Tibial nerve (tissue), 4 donors: ENCODE data around the gene CSNK1A1L. TPM values are rescaled to one million over a fixed set of nuclear protein-coding genes. Genes with fewer than 3 reads are reported as not detected.

Source experiments
- DNase-seq, 2 donors: peaks; one replicate each; pipeline ENCODE4 v3.0.0-alpha.2; 2019; ENCODE audit warnings: low spot score in 2 of 2
- H3K27ac ChIP-seq, 4 donors: fragments of 200-600 bp; sonication (generic) in 3 of 4; one replicate each; pipeline ENCODE4 v1.5.1; 2017 to 2019; ENCODE audit warnings: mild to moderate bottlenecking in 1 of 4
- H3K27me3 ChIP-seq, 2 donors: fragments of 200-600 bp; sonication (generic) in 1 of 2; one replicate each; pipeline versions ENCODE4 v1.5.1 to v1.6.0; 2017 to 2019
- H3K36me3 ChIP-seq, 3 donors: fragments of 200-600 bp; sonication (generic); one replicate each; pipeline ENCODE4 v1.5.1; 2018 to 2019
- H3K4me1 ChIP-seq, 4 donors: fragments of 200-600 bp; sonication (generic) in 3 of 4; one replicate each; pipeline ENCODE4 v1.5.1; 2017 to 2019
- H3K4me3 ChIP-seq, 4 donors: fragments of 200-600 bp; sonication (generic) in 3 of 4; one replicate each; pipeline ENCODE4 v1.5.1; 2017 to 2019; ENCODE audit warnings: mild to moderate bottlenecking in 1 of 4, moderate library complexity in 1 of 4
- H3K9me3 ChIP-seq, 4 donors: fragments of 200-600 bp; sonication (generic) in 3 of 4; one replicate each; pipeline ENCODE4 v1.5.1; 2017 to 2019
- CTCF ChIP-seq, 5 experiments: fragments of 200-600 bp in 3 of 5; fragments of 450-650 bp in 2 of 5; sonication (generic) in 3 of 5; IDR thresholded peaks; one replicate each; pipeline ENCODE4 v1.5.1; 2016 to 2019; ENCODE audit warnings: antibody characterized with exemption in 5 of 5, mild to moderate bottlenecking in 3 of 5, moderate library complexity in 2 of 5
- EP300 ChIP-seq, 2 donors: sonication (generic); formaldehyde crosslinking; IDR thresholded peaks; one replicate each; pipeline ENCODE4 v1.6.1; 2017; ENCODE audit warnings: antibody characterized with exemption in 2 of 2, mild to moderate bottlenecking in 1 of 2
- POLR2A ChIP-seq, 2 donors: fragments of 450-650 bp; IDR thresholded peaks; one replicate each; pipeline ENCODE4 v1.6.1; 2017; ENCODE audit warnings: antibody characterized with exemption in 2 of 2, mild to moderate bottlenecking in 2 of 2, moderate library complexity in 2 of 2
- WGBS, 2 donors: methylation state at CpG; one replicate each; pipeline ENCODE4 v1.1.5; 2018; 5-methylcytosine and 5-hydroxymethylcytosine counted together
- total RNA-seq, 4 donors: library from RNA; depleted of rRNA; stranded (reverse); fragments of >200 nt; gene quantifications; one replicate each; pipeline ENCODE4 v1.1.0, GENCODE V29; 2016

CSNK1A1L gene
- total RNA-seq, 4 donors from 2014 or later: not detected

DNA sequence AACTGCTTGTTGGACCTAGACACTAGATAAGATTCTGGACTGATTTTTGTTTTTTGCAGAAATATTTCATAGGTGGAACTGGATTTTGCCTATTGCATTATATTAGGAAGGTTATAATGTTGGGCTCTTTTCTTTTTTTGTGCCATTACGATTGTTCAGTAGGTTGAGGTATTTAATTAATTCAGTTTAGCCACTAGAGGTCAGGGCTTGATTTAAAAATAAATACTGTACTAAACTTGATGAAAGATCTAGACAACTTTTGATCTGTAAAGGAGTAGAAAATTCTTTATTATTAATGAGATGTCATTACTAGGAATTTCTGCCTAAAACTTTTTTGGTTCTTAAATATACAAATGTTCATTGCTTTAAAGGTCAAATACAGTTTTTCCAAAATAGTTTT lies 30.8 kb downstream of the CSNK1A1L start:
- Histone ChIP-seq H3K27ac (no peak overlapping the region), H3K4me1 (no peaks in the 10 kb centered on the region), H3K4me3 (no peak overlapping the region), H3K27me3 (no peaks in the 10 kb centered on the region), H3K36me3 (no peaks in the 10 kb centered on the region), H3K9me3 (no peaks in the 10 kb centered on the region)
- TF ChIP-seq CTCF (IDR thresholded peaks at IDR 0.05) (peak in 3 of 5 experiments; percentile 28 to 46 (median 28)), EP300 (IDR thresholded peaks at IDR 0.05) (no peak)
- DNase-seq: no peak
- 2 to 6% methylated on average over 1 of the region's 1 CpG for WGBS, 2 donors

DNA sequence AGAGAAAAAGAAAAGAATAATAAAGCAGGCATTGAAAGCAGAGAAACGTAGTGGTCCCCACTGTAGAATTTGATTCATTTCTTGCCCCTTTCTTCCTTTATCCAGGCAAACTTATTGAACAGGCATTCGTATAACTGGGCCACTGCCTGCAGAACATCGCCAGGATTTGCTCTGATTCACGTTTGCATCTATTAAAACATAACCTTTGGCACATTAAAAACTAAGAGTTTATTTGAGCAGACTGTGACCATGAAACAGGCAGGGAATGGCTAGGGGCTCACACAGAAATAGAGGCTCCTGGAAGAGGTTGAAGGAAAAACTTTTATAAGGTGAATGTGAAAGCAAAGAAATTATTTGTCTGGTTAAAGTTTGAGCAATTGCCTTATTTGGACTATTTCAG lies 33.4 kb downstream of the CSNK1A1L start:
- no peak for DNase-seq
- no peaks in the 10 kb centered on the region for H3K27me3 ChIP-seq
- TF ChIP-seq POLR2A (IDR thresholded peaks at IDR 0.05) (no peak), CTCF (IDR thresholded peaks at IDR 0.05) (no peak), EP300 (IDR thresholded peaks at IDR 0.05) (no peak)
- no peak overlapping the region for H3K27ac ChIP-seq
- H3K9me3 ChIP-seq: no peaks in the 10 kb centered on the region
- H3K4me1 ChIP-seq: no peaks in the 10 kb centered on the region
- H3K36me3 ChIP-seq: no peaks in the 10 kb centered on the region
- 50 to 53% methylated on average over 4 of the region's 4 CpGs for WGBS, 2 donors
- H3K4me3 ChIP-seq: no peak overlapping the region

DNA sequence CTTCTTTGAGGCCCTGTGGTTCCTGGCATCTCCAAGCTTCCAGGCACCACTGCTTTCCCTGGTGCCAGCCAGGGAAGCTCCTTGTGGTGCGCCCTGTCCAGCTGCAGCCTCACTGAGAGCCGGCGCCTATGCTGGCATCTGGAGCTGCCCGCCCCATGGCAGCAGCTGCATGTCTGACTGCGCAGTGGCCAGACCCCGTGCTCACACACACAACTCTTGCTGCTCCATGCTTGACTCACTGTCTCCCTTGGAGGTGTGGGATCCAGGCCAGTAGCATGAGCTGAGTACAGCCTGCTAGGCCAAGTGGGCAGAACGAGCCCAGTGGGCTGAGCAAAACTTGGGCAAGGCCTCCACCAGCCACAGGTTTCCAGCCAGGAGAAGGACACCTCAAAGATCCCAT lies 34.5 kb downstream of the CSNK1A1L start:
- Histone ChIP-seq H3K27ac (no peak overlapping the region), H3K36me3 (no peaks in the 10 kb centered on the region), H3K27me3 (no peaks in the 10 kb centered on the region), H3K4me1 (no peaks in the 10 kb centered on the region), H3K4me3 (no peak overlapping the region), H3K9me3 (no peaks in the 10 kb centered on the region)
- 85 to 91% methylated on average over 7 of the region's 7 CpGs for WGBS, 2 donors
- TF ChIP-seq CTCF (IDR thresholded peaks at IDR 0.05) (no peak), POLR2A (IDR thresholded peaks at IDR 0.05) (no peak), EP300 (IDR thresholded peaks at IDR 0.05) (no peak)
- DNase-seq: no peak

DNA sequence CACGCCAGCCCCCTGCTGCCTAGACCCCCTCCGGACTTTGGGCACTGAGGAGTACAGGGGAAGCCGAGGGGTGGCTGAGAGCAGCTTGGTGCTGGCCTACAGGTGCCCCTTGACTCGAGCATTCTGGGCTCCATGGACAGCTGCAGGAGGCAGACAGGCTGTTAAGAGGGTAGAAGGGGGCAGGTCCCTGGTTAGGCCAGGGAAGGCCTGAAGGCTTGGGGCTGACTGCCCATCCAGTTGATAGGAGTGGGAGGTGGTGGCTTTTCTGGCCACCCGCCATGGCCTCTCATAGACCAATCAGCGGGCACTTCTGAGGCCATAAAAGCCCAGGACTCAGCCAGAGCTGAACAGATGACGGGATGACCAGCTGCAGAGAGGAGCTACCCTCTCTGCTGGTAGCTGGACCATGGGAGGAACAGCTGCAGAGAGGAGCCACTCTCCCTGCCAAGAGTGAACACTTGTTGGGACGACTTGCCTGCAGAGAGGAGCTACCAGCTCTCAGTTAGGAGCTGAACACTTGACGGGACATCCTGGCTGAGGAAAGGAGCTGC lies 35.2 kb downstream of the CSNK1A1L start:
- Histone ChIP-seq H3K27ac (no peak overlapping the region), H3K27me3 (no peaks in the 10 kb centered on the region), H3K36me3 (no peaks in the 10 kb centered on the region), H3K4me3 (no peak overlapping the region), H3K4me1 (no peaks in the 10 kb centered on the region), H3K9me3 (no peaks in the 10 kb centered on the region)
- WGBS, 2 donors: 83 to 85% methylated on average over 8 to 9 of the region's 9 CpGs
- DNase-seq: no peak
- TF ChIP-seq EP300 (IDR thresholded peaks at IDR 0.05): no peak
- no peak for TF ChIP-seq CTCF (IDR thresholded peaks at IDR 0.05)
- no peak for TF ChIP-seq POLR2A (IDR thresholded peaks at IDR 0.05)

DNA sequence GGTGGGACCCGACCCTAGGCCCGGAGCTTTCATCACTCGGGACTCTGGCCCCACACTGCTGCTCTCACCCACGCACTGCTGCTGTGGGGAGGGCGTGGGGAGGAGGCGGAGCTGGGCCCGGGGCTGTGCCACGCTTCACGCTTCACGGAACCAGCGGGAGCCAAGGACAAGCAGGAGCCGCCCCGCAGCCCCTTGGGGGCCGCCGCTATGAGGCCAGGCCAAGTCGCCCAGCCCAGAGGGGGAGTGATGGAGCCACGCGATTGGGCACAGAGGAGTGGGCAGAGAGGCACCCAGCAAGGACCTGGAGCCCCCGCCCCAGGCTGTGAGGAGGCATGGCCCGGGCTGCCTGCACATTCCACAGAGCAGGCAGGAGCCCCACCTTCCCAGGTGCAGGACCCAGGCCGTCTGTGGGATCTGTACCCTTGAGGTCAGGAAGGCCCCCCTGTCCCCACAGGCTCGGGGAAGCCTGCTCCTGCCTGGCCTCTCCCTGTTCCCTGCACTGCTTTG lies 35.8 kb downstream of the CSNK1A1L start:
- no peaks in the 10 kb centered on the region for H3K36me3 ChIP-seq
- H3K9me3 ChIP-seq: no peaks in the 10 kb centered on the region
- no peak overlapping the region for H3K4me3 ChIP-seq
- H3K27me3 ChIP-seq: no peaks in the 10 kb centered on the region
- H3K27ac ChIP-seq: no peak overlapping the region
- TF ChIP-seq POLR2A (IDR thresholded peaks at IDR 0.05): no peak
- no peak for TF ChIP-seq CTCF (IDR thresholded peaks at IDR 0.05)
- no peak for TF ChIP-seq EP300 (IDR thresholded peaks at IDR 0.05)
- WGBS, 2 donors: 89% methylated on average over 10 to 20 of the region's 22 CpGs
- H3K4me1 ChIP-seq: no peaks in the 10 kb centered on the region
- DNase-seq: no peak
